A673 (cell line): ENCODE data around the gene GSX2. TPM values are rescaled to one million over a fixed set of nuclear protein-coding genes. Genes with fewer than 3 reads are reported as not detected.
"Not testable (repeated sequence)": the region's sequence is repeated elsewhere in the genome, so short reads cannot be mapped to it uniquely, and the experiment has no call there.

ENCODE experiments used
- Bru-seq: library from RNA; stranded (reverse); fragments of 400-500 nt; gene quantifications from one replicate; lab custom pipeline; 2021; lab: Mats Ljungman, UMichigan
- BruChase-seq, 2 experiments: library from RNA; stranded (reverse); fragments of 400-500 nt; gene quantifications; one replicate each; lab custom pipeline; 2021; lab: Mats Ljungman, UMichigan
- BruUV-seq: library from RNA; stranded (reverse); fragments of 400-500 nt; replicated peaks from 2 replicates; lab custom pipeline; 2021; lab: Mats Ljungman, UMichigan
- CTCF ChIA-PET: fragments of 300-600 bp; sonication (Branson Sonifier 250); formaldehyde crosslinking; loops from one replicate; lab custom pipeline; 2022; ENCODE audit warnings: antibody characterized with exemption; lab: Charles Lee
- POLR2A ChIA-PET: fragments of 300-600 bp; sonication (Branson Sonifier 250); formaldehyde crosslinking; loops from one replicate; lab custom pipeline; 2022; ENCODE audit warnings: antibody characterized with exemption; ENCODE audit not compliant: low non-redundant PET; lab: Charles Lee
- DNase-seq: peaks from one replicate; pipeline ENCODE4 v3.0.0-alpha.2; 2015; ENCODE audit warnings: low spot score
- H3K27ac ChIP-seq: fragments of 200-600 bp; sonication (generic); 2 replicates; pipeline ENCODE4 v1.5.1; 2016; ENCODE audit warnings: mixed run types, low read depth, mild to moderate bottlenecking, mixed read lengths, antibody characterized with exemption, low read length; ENCODE audit not compliant: poor library complexity, severe bottlenecking
- H3K27me3 ChIP-seq: fragments of 200-600 bp; sonication (generic); replicated peaks from 2 replicates; pipeline ENCODE4 v1.6.1; 2017; ENCODE audit warnings: mixed run types, low read depth, mild to moderate bottlenecking, mixed read lengths, antibody characterized with exemption, low read length; ENCODE audit not compliant: insufficient read depth, poor library complexity
- H3K36me3 ChIP-seq: fragments of 200-600 bp; sonication (generic); 2 replicates; pipeline ENCODE4 v1.6.1; 2016; ENCODE audit warnings: mixed run types, mild to moderate bottlenecking, mixed read lengths, antibody characterized with exemption, low read length; ENCODE audit not compliant: insufficient read depth, poor library complexity, severe bottlenecking
- H3K4me1 ChIP-seq: fragments of 200-600 bp; sonication (generic); 2 replicates; pipeline ENCODE4 v1.6.1; 2017; ENCODE audit warnings: mixed run types, mild to moderate bottlenecking, mixed read lengths, antibody characterized with exemption, low read length; ENCODE audit not compliant: insufficient read depth, poor library complexity, severe bottlenecking
- H3K4me3 ChIP-seq: fragments of 200-600 bp; sonication (generic); 2 replicates; pipeline ENCODE4 v1.5.1; 2016; ENCODE audit warnings: low read depth, mixed run types, mild to moderate bottlenecking, mixed read lengths, low read length; ENCODE audit not compliant: poor library complexity, severe bottlenecking
- H3K9me3 ChIP-seq: fragments of 200-600 bp; sonication (generic); 2 replicates; pipeline ENCODE4 v1.6.1; 2016; ENCODE audit warnings: mixed run types, low read depth, mild to moderate bottlenecking, mixed read lengths, antibody characterized with exemption, low read length; ENCODE audit not compliant: poor library complexity, severe bottlenecking
- EZH2 ChIP-seq: fragments of 200-600 bp; sonication (generic); IDR thresholded peaks from 2 replicates; pipeline ENCODE4 v1.6.1; 2017; ENCODE audit warnings: borderline replicate concordance, low read depth, mild to moderate bottlenecking, mixed read lengths, antibody characterized with exemption, low read length; ENCODE audit not compliant: poor library complexity, severe bottlenecking
- intact Hi-C: fragments of 100-400 bp; cut with micrococcal nuclease; formaldehyde crosslinking; loops from one replicate; pipeline ENCODE4 v1.10.0; 2022; ENCODE audit not compliant: unreplicated experiment
- long read RNA-seq: library from polyadenylated mRNA; stranded (forward); transcript quantifications from one replicate; pipeline ENCODE4 v2.0.0, GENCODE V29; 2022
- total RNA-seq: library from RNA; stranded (reverse); gene quantifications from 2 replicates; pipeline ENCODE4 v1.2.3, GENCODE V29; 2021
- TF ChIP-seq, protein P1 (sequence below): fragments of 300-800, 200-600 bp; sonication (generic); conservative IDR thresholded peaks from 2 replicates; pipeline ENCODE4 v1.5.1; 2017; ENCODE audit warnings: low read depth, mild to moderate bottlenecking, antibody characterized with exemption, low read length, moderate library complexity, mixed read lengths

Gene GSX2
- not detected in 2 replicates for total RNA-seq
- not detected for Bru-seq, nascent RNA
- BruChase-seq, experiment 1, labeled RNA remaining after a 2-hour chase, result not detected
- not detected for BruChase-seq, experiment 2, labeled RNA remaining after a 6-hour chase
- long read RNA-seq, result 0 reads

DNA sequence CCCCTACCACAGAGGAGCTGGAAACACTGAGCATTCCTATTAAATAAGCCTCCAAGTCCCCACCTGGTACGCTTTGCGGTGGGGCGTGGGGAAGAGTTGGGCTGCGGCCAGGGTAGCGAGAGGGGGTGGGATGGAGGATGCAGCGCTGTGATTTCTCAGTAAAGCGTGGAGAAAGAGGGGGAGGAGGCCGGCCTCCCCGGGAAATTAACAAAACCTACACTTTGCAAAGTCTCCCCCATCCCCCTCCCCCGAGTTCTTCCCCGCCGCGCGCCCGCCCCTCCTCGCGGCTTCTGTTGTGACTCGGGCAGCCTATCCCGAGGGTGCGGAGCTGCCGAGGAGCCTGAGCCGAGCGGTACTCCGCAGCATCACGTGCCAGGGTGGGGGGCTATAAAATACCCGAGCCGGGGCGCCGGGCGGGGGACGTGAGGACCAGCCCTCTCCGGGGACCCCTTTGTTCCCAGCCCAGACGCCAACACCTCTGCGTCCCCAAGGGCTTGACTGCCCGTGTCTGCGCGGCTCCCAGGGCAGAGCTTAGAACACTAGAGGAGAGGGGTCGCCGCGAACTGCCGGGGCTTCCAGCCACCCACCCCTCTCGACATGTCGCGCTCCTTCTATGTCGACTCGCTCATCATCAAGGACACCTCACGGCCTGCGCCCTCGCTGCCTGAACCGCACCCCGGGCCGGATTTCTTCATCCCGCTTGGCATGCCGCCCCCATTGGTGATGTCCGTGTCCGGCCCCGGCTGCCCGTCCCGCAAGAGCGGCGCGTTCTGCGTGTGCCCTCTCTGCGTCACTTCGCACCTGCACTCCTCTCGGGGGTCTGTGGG lies at the start of gene GSX2:
Gene GSX2 (plus strand): TSS at position 416 of the 827 bp plus-strand sequence. CDS start 182 bp downstream, at position 598.
- H3K4me1 ChIP-seq, result no peaks in the 10 kb centered on the region

DNA sequence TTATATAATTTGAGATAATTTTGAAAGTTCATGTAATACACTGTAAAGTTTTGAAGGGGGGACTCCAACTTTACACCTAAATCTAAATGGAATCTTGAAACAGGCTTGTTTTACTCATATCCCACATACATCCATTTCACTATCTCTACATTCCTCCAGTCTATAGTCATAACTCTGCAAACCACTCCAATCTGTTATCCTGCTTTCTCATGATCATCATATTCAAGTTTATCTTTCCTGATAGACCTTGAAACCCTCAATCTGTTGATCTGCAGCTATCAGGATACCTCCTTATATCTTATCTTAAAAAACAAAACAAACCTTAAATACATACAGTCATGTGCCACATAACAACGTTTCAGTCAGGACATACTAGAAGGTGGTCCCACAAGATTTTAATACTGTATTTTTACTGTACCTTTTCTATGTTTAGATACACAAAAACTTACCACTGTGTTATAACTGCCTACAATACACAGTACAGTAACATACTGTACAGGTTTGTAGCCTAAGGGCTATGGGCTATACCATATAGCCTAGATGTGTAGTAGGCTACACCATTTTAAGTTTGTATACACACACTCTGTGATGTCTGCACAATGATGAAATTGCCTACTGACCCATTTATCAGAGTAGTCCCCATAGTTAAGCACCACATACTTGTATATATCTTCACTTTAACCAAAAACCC lies 49.6 kb upstream of the GSX2 start:
- H3K4me3 ChIP-seq, result no peak overlapping the region
- no peaks in the 10 kb centered on the region for H3K27me3 ChIP-seq
- H3K36me3 ChIP-seq, result no peaks in the 10 kb centered on the region
- no peak for DNase-seq
- intact Hi-C loops, result no loop called here
- ChIA-PET POLR2A (no interaction called here), CTCF (no interaction called here)
- H3K27ac ChIP-seq, result no peak overlapping the region
- no peaks in the 10 kb centered on the region for H3K9me3 ChIP-seq
- BruUV-seq, result no TSS peak
- TF ChIP-seq, protein P1, sequence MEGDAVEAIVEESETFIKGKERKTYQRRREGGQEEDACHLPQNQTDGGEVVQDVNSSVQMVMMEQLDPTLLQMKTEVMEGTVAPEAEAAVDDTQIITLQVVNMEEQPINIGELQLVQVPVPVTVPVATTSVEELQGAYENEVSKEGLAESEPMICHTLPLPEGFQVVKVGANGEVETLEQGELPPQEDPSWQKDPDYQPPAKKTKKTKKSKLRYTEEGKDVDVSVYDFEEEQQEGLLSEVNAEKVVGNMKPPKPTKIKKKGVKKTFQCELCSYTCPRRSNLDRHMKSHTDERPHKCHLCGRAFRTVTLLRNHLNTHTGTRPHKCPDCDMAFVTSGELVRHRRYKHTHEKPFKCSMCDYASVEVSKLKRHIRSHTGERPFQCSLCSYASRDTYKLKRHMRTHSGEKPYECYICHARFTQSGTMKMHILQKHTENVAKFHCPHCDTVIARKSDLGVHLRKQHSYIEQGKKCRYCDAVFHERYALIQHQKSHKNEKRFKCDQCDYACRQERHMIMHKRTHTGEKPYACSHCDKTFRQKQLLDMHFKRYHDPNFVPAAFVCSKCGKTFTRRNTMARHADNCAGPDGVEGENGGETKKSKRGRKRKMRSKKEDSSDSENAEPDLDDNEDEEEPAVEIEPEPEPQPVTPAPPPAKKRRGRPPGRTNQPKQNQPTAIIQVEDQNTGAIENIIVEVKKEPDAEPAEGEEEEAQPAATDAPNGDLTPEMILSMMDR, result no peak
- no peak for TF ChIP-seq EZH2
- H3K4me1 ChIP-seq, result no peaks in the 10 kb centered on the region

More for the DNA sequence above, at the start of gene GSX2:
- intact Hi-C loops, result no loop called here
- no peak for DNase-seq
- no peaks in the 10 kb centered on the region for H3K9me3 ChIP-seq
- no peak within 1 kb of the TSS for H3K4me3 ChIP-seq
- TF ChIP-seq, protein P1, result no peak
- peak; percentile 47 for TF ChIP-seq EZH2
- BruUV-seq, result no TSS peak
- ChIA-PET POLR2A (no interaction called here), CTCF (no interaction called here)
- H3K27me3 ChIP-seq, result peaks cover 94% of the 10 kb centered on the region
- no peaks in the 10 kb centered on the region for H3K36me3 ChIP-seq
- H3K27ac ChIP-seq, result no peak within 1 kb of the TSS

DNA sequence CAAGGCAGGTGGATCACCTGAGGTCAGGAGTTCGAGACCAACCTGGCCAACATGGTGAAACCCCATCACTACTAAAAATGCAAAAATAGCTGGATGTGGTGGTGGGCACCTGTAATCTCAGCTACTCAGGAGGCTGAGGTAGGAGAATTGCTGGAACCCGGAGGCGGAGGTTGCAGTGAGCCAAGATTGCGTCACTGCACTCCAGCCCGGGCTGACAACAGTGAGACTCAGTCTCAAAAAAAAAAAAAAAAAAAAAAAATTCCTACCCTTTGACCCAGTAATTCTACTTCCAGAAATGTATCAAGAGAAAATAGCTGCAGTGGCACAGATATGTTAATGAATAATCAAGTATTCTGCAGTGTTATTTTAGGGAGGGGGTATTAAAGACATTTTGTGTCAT lies 46.6 kb upstream of the GSX2 start:
- POLR2A ChIA-PET, H3K27me3 ChIP-seq, CTCF ChIA-PET, H3K36me3 ChIP-seq, H3K4me1 ChIP-seq, H3K9me3 ChIP-seq, DNase-seq, H3K4me3 ChIP-seq, intact Hi-C loops, H3K27ac ChIP-seq, BruUV-seq: not testable (repeated sequence)
